AG09319 (cell line): ENCODE data around the gene SPIRE1.

Experiments used
- DNase-seq: peaks from one replicate; pipeline ENCODE4 v3.0.0-alpha.2; 2010; ENCODE audit warnings: low read depth; ENCODE audit errors: extremely low read depth
- TF ChIP-seq, protein P1 (sequence below): IDR thresholded peaks from 2 replicates; pipeline ENCODE4 v1.5.1; 2011; ENCODE audit warnings: low read depth, mild to moderate bottlenecking, inconsistent platforms, low read length, moderate library complexity

The SPIRE1 gene

GRCh38 chr18:12518326-12518725, 139.6 kb downstream of the SPIRE1 start:
- TF ChIP-seq, protein P1, sequence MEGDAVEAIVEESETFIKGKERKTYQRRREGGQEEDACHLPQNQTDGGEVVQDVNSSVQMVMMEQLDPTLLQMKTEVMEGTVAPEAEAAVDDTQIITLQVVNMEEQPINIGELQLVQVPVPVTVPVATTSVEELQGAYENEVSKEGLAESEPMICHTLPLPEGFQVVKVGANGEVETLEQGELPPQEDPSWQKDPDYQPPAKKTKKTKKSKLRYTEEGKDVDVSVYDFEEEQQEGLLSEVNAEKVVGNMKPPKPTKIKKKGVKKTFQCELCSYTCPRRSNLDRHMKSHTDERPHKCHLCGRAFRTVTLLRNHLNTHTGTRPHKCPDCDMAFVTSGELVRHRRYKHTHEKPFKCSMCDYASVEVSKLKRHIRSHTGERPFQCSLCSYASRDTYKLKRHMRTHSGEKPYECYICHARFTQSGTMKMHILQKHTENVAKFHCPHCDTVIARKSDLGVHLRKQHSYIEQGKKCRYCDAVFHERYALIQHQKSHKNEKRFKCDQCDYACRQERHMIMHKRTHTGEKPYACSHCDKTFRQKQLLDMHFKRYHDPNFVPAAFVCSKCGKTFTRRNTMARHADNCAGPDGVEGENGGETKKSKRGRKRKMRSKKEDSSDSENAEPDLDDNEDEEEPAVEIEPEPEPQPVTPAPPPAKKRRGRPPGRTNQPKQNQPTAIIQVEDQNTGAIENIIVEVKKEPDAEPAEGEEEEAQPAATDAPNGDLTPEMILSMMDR, result no peak
- peak; percentile 10 for DNase-seq

- no peak for DNase-seq
- TF ChIP-seq, protein P1, result no peak
These were observed 140.6 kb downstream of the SPIRE1 start for GRCh38 chr18:12517142-12517825.

GRCh38 chr18:12516049-12516630, 141.8 kb downstream of the SPIRE1 start:
- TF ChIP-seq, protein P1, result no peak
- DNase-seq, result no peak

GRCh38 chr18:12515550-12515949, 142.4 kb downstream of the SPIRE1 start:
- no peak for DNase-seq
- TF ChIP-seq, protein P1, result no peak

GRCh38 chr18:12507007-12507406, 150.9 kb downstream of the SPIRE1 start:
- TF ChIP-seq, protein P1, result no peak
- DNase-seq, result no peak

DNA sequence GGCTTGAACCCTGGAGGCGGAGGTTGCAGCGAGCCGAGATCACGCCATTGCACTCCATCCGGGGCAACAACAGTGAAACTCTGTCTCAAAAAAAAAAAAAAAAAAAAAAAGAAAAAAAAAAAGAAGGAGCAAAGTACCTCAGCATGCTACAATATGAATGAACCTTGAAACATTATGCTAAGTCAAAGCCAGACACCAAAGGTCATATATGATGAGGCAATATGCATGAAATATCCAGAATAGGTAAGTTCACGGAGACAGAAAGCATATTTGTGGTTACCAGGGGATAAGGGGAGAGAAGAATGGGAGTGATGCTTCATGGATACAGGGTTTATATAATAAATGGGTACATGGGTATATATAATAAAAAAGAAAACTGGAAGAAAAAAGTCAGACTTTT, 156.9 kb downstream of the SPIRE1 start:
- TF ChIP-seq, protein P1, result no peak
- no peak for DNase-seq

DNA sequence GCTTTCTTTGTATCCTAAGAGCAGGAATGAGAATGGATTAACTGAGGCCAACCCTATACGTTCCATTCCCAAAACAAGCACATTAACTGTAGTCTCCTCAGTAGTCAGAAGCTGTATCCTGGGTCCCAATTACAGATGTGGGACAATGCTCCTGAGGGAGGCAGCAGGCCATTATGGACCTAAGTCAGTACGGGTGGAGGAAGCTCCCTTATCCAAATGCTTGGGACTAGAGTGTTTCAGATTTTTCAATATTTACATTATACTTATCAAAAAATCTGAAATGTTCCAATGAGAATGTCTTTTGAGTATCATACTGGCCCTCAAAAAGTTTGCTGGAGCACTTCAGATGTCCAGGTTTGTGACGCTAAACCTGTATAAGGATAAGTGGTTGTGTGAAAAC, 160.1 kb downstream of the SPIRE1 start:
- DNase-seq, result no peak
- TF ChIP-seq, protein P1, result no peak
